IMR-90 (cell line): Measurements from ENCODE around the gene NOS1AP.

ENCODE experiments used
- BHLHE40 ChIP-seq: fragments of 150-350 bp; IDR thresholded peaks from 2 replicates; pipeline ENCODE4 v1.6.1; 2016; ENCODE audit warnings: mild to moderate bottlenecking, low read depth, low read length
- CHD1 ChIP-seq: IDR thresholded peaks from 2 replicates; pipeline ENCODE4 v1.6.1; 2012; ENCODE audit warnings: low read depth, low read length, improper control_type of control experiment
- POLR2A ChIP-seq: IDR thresholded peaks from 2 replicates; pipeline ENCODE4 v1.6.1; 2012; ENCODE audit warnings: mild to moderate bottlenecking, low read depth, low read length
- TF ChIP-seq, protein P1 (sequence below): conservative IDR thresholded peaks from 2 replicates; pipeline ENCODE4 v1.5.1; 2012; ENCODE audit warnings: mild to moderate bottlenecking, low read depth, low read length, improper control_type of control experiment

DNA sequence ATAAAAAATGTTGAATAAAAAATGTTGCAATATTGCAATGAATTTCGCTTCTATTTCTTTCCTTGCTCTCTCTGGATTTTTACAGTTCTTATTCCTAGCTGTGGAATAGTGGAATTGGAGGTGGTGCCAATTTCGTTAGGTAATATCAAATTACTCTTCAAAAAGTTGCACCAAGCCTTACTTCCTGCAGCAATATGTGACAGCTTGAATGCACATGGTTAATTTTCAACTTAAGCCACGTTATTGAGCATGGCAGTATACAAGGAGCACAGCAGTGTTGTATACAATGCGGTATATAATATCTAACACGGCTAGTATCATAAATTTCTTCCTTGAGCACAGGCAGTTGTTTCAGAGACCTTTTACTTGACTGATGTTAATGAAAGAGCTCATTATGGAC is 152.5 kb downstream of the NOS1AP start:
- TF ChIP-seq, protein P1, sequence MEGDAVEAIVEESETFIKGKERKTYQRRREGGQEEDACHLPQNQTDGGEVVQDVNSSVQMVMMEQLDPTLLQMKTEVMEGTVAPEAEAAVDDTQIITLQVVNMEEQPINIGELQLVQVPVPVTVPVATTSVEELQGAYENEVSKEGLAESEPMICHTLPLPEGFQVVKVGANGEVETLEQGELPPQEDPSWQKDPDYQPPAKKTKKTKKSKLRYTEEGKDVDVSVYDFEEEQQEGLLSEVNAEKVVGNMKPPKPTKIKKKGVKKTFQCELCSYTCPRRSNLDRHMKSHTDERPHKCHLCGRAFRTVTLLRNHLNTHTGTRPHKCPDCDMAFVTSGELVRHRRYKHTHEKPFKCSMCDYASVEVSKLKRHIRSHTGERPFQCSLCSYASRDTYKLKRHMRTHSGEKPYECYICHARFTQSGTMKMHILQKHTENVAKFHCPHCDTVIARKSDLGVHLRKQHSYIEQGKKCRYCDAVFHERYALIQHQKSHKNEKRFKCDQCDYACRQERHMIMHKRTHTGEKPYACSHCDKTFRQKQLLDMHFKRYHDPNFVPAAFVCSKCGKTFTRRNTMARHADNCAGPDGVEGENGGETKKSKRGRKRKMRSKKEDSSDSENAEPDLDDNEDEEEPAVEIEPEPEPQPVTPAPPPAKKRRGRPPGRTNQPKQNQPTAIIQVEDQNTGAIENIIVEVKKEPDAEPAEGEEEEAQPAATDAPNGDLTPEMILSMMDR = no peak
- TF ChIP-seq POLR2A (no peak), CHD1 (no peak), BHLHE40 (no peak)
